GM21447 (cell line): ENCODE data around the gene MAP4K3.
A peak's percentile ranks its signal among the peaks of the same experiment; 100 is the strongest.
"Not testable (repeated sequence)": the region's sequence is repeated elsewhere in the genome, so short reads cannot be mapped to it uniquely, and the experiment has no call there.

Source experiments
- ATAC-seq: cut with Tn5 transposase; IDR thresholded peaks from one replicate; pipeline ENCODE4 v1.9.1; 2021; ENCODE audit not compliant: unreplicated experiment

MAP4K3 gene

DNA sequence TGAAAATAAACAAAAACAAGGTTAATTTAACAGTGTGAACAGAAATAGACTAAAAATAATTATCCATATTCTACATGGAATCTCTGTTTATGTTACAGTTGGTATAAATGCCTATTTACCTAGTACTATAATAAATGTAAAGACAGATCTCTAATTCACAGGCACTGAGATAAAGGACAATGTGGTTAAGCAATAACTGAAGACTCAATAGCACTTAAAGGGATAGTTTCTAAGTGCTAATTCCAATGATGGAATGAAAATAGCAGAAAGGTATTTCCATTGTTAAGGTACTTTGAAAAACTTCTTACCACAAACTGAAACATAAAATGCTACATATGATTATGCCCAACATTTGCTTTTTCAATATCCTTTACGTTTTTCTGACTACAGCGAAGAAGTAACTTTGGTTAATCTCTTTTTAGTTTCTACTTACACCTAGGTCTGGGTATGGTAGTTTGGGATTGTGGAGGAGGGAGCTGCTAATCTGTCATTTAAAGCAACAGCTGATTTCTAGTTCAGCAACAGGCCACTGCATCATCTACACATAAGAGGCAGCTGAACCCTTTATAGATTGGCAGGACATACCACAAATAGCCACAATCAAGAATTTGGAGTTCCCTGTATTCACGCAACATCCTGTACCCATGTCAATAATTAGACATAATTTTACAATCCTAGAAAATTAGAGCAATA lies 27.2 kb downstream of the MAP4K3 start:
- ATAC-seq, result no peak

DNA sequence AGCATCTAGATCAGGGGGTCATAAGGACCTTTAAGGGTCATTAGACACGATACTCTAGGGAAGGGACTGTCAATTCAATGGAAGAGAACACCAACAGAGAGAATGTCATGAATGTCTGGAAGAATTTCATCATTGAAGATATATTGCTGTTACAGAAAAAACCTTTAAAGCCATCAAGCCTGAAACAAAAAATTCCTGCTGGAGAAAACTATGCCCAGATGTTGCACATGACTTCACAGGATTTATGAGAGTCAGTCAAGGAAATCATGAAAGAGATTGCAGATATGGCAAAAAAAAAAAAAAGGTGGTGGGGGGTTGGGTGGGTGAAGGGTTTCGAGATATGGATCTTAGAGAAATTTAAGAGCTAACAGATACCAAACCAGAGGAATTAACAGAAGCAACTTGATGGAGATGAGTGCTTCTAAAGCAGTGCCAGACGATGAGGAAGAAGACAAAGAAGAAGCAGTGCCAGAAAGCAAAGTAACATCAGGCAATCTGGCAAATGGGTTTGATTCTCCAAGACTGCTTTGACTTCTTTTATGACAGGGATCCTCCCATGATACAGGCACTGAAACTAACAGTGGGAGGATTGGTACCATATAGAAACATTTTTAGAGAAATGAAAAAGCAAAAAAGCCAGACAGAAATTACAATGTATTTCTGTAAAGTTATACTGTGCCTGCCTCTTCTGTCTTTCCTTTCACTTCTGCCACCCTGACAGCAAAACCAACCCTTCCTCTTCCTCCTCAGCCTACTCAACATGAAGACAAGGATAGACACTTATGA lies 28.5 kb downstream of the MAP4K3 start:
- peak; percentile 71 for ATAC-seq

DNA sequence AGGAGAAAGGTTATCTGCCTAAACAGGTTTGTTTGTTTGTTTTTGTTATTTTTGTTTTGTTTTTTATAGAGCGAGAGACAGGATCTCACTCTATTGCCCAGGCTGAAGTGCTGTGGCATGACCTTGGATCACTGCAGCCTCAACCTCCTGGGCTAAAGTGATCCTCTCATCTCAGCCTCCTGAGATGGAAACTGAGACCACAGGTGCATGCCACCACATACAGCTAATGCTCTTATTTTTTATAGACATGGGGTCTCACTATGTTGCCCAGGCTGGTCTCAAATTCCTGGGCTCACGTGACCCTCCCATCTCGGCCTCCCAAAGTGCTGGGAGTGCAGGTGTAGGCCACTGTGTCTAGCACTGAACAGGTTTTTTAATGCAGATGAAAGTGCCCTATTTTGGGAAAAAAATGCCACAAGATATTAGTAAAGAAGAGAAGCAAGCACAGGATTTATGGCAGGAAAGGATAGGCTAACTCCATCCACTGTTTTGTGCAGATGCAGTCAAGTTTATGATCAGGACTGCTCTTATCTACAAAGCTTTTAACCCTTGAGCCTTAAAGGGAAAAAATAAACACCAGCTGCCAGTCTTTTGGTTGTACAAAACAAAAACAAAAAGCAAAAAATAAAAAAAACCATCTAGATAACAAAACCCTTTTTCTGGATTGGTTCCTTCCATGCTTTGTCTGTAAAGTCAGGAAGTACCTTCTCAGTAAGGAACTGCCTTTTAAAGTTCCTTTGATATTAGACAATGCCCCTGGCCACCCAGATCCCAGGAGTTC lies 29.4 kb downstream of the MAP4K3 start:
- ATAC-seq, result no peak

DNA sequence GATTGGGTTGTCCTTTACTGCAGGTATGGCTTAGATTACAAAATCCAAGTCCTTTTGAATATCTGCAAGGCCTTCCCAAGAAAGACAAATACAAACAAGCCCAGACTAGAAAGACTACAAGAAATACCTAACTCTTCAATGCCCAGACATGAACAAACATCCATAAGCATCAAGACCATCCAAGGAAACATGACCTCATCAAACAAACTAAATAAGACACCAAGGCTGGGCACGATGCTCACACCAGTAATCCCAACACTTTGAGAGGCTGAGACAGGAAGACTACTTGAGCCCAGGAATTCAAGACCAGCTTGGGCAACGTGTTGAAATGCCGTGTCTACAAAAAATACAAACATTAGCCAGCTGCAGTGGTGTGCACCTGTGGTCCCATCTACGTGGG lies 31.7 kb downstream of the MAP4K3 start:
- ATAC-seq, result no peak

DNA sequence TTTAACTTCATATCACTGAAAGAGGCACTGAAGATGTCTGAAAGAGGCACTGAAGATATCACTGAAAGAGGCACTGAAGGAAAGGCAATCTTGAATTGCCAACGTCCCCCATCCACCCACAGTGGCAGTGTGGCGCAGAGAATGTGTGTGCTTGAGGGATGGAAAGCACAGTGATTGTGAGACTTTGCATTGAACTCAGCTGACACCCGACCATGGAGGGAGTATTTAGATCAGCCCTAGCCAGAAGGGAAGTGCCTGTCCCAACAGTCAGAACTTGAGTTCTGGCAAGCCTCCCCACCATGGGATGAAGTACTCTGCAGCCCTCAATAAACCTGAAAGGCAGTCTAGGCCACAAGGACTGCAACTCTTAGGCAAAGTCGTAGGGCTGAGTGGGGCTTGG lies 33.8 kb downstream of the MAP4K3 start:
- ATAC-seq, result no peak

DNA sequence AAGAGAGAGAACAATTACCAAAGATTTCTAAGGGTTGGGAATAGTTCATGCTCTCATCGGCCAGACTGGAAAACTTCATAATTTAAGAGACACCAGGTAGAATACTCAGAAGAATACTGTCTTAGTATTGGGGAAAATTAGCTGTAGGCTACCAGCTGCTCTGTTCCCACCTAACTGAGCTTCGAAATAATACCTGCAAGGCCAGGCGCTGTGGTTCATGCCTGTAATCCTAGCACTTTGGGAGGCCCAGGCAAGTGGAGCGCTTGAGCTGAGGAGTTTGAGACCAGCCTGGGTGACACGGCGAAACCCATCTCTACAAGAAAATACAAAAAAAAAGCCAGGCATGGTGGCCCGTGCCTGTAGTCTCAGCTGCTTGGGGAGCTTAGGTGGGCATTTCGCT lies 35.8 kb downstream of the MAP4K3 start:
- no peak for ATAC-seq

DNA sequence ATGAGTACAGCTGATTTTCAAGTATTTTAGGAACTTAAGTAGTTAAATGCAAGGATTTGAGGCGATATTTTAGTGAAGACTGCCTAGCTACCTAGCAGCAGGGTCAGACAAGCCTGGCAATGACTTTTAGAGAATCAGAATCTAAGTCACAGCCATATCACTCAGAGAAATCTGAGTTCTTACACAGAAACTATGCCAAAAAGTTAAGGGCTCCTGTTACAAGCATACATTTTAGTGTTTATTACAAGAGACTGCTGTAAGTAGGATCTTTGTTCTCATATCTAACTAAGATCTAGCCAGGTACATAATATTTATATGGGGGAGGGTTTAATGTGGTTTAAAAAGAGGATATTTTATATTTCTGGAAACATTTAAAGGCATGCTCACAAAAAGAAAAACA lies 37.5 kb downstream of the MAP4K3 start:
- ATAC-seq, result no peak

DNA sequence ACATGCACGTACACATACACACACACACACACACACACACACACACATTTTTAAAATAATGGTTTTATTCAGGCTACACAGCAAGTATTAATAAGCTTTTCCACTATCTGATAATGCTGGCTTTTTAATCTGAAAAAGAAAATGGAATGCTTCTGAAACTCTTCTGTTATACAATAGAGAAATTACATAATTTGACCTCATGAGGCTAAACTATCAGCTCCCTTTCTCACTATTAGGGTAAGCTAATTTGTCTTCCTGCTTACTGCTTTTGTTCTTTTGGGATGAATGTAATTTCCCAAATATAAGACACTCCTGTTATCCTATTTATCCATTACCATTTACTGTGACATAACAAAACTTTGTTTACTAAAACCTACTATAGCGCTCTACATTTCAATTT lies 41.8 kb downstream of the MAP4K3 start:
- ATAC-seq, result no peak

DNA sequence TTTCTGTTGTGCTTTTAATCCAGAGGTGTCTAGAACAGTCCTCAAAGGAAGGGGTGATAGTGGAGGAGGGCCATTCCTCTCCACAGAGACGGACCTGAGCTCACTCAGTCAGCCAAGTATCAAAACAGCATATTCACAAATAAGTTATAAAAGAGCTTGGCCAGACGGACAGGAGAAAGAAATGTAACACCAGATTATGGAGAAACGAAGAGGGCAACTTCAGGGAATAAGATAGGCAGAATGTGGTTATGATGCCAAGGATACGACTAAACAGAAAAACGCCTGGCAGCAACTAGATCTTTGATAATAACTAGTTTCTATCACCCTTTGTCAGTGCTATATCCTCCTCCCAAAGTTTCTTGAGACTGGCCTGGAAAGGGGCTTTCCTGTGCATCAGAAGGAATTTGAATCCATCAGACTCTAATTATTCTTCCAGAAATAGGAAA lies 42.5 kb downstream of the MAP4K3 start:
- ATAC-seq, result no peak

DNA sequence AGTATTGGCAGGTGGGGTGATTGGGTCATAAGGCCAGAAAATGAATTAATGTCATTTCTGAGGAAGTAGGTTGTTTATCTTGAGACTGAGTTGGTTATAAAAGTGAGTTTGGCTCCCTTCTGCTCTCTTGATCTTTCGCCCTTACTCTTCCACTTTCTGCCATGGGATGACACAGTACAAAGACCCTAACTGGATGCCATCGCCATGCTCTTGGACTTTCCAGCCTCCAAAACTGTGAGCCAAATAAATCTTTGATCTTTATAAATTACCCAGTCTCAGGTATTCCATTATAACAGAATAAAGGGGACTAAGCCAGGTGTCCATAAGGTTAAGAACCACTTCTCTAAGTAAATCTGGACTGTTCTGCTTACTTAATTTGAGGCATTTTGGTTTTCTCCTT lies 44.4 kb downstream of the MAP4K3 start:
- no peak for ATAC-seq

DNA sequence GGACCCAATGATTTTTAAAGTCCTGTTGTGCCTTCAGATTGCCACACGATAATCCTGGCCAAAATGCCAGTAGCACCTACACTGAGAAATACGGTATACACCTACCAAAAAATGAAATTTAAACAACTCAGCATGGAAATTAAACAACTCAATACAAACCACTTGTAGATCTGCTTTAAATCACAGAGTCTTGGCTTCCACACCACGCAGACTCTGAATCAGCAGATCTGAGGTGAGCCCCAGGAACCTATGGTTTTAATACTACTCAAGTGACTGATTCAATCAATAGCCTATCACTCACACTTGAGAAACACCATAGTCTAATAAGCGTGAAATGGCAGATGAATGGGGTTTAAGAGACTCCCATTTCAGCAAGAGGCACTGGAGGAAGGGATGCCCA lies 46.9 kb downstream of the MAP4K3 start:
- no peak for ATAC-seq

DNA sequence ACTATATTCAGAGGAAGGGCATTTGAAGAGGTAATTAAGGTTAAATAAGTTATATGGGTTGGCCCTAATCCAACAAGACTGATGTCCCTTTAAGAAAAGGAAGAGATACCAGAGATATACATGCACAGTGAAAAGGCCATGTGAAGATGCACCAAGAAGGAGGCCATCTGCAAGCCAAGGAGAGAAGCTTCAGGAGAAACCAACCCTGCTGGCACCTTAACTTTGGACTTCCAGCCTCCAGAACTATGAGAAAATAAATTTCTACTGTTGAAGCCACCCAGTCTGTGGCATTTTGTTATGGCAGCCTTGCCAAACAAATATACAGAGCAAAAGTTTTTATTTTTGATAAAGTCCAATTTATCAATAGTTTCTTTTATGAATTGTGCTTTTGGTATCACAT lies 51.0 kb downstream of the MAP4K3 start:
- no peak for ATAC-seq

DNA sequence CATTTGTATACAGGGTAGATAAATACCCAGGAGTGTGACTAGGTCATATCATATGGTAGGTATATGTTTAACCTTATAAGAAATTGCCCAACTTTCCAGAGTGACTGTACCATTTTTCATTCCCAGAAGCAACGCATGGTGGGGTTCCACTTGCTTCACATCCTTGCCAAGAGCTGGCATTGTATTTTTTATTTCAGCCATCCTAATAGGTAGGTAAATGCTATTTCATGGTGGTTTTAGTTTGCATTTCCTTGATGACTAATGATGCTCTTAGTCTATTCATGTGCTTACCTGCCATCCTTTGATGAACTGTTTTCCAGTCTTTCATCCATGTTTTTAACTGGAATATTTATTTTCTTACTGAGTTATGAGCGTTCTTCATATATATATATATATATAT lies 51.9 kb downstream of the MAP4K3 start:
- ATAC-seq, result no peak

DNA sequence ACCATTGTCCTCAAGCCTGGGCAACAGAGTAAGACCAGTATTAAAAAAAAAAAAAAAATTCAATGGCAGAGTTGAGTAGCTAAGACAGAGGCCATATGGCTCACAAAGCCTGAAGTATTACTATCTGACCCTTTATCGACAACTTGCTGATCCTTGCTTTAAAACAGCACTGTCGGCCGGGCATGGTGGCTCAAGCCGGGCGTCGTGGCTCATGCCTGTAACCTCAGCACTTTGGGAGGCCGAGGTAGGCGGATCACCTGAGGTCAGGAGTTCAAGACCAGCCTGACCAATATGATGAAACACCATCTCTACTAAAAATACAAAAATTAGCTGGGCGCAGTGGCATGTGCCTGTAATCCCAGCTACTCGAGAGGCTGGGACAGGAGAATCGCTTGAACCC lies 53.0 kb downstream of the MAP4K3 start:
- not testable (repeated sequence) for ATAC-seq

DNA sequence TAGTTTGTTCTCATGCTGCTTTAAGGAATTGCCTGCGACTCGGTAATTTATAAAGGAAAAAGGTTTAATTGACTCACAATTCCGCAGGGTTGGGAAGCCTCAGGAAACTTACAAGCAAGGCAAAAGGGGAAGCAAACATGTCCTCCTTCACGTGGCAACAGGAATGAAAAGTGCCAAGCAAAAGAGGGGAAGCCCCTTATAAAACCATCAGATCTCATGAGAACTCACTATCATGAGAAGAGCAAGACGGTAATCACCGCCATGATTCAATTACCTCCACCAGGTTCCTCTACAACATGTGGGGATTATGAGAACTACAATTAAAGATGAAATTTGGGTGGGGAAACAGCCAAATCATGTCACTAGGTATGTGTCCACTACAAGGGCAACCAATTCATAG lies 53.9 kb downstream of the MAP4K3 start:
- ATAC-seq, result no peak

DNA sequence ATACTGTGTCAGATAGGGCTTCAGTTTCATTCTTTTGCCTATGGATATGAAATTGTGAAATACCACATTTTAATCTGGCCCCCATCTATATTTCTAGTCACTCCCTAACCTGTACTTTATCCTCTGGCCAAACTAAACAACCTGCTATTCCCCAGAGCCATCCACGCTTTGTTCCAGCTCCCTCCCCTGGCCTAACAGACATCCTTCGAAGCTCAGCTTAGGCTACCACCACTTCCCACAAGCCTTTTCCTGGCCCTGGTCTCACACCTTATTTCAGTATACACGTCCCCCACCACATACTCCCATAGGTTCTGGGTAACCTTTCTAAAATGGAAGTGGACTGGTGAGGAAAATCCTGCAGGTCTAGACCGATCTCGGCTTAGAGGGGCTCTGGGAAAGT lies 55.4 kb downstream of the MAP4K3 start:
- ATAC-seq, result no peak

DNA sequence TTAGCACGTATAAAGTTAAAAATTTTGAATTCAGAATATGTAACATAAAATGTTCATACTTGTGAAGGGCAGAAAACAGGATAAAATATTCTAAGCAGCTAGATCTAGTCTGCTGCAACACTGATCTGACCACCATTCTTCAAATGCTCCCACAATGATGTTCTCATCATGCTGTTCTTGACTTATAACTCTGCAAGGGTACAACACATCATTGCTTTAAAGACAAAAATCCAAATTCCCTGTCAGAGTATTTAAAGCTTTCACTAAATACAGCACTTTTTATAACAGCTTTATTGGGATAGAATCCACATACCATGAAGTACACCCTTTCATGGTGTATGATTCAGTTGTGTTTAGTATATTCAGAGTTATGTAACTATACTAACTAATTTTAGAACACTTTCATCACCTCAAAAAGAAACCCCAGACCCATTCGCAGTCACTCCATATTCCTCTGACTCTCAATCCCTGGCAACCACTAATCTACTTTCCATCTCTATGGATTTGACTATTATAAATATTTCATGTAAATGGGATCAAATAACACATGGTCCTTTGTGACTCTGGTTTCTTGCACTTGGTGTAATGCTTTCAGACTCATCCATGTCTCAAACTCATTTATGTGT lies 56.4 kb downstream of the MAP4K3 start:
- no peak for ATAC-seq

DNA sequence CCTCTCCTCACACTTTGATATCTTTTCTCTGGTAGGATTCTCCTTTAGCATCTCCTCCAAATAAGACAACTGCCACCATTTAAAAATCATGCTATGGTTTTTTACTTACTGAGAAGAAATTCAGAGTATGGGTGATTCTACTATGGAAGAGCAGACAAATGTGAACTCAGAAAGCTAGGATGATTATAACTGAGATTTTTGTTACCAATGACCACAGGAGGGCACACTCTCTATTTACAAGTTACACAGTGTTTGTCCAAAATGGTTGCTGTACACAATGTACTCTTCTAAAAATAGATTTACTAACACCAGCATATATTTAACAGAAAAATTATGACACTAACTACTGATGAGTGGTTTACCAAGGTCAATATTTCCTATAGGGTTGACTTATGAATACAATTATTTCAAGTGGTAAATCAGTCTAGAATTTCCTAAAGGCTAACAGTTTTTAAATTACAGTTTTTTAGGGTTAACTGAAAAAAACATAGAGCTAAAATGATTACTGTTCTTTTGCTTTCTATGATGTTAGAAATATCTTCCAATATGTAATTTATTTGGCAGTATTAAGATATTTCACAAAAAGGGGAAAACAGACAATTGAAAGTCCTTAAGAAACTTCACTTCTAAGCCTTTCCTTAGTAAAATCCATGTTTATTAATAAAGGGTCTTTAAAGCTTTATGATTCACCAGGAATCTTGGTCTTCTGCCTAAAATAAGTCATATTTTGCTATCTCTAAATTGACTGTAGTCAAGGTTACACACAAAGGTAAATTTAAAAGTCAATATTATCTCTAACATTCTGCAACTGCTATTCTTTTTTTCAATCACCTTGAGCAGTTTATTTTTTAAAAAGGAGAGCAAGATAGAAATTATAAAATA lies 57.2 kb downstream of the MAP4K3 start:
- peak; percentile 68 for ATAC-seq

DNA sequence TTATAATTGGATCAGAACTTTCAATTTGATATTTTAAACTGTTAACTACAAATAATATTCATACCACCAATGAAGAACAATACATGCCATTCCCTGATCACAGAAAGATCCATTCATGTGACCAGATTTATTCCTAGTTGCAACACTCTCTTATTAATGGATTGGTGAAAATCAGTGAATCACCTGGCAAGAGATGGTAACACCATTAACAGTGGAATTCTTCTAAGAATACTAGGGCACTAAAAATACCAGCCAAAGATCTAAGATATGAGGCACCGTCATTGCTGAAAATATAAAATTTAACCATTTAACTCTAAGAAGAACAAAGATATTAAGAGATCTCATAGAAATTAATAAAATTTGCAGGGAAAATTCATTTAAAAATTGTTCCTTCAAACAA lies 58.1 kb downstream of the MAP4K3 start:
- ATAC-seq, result no peak

DNA sequence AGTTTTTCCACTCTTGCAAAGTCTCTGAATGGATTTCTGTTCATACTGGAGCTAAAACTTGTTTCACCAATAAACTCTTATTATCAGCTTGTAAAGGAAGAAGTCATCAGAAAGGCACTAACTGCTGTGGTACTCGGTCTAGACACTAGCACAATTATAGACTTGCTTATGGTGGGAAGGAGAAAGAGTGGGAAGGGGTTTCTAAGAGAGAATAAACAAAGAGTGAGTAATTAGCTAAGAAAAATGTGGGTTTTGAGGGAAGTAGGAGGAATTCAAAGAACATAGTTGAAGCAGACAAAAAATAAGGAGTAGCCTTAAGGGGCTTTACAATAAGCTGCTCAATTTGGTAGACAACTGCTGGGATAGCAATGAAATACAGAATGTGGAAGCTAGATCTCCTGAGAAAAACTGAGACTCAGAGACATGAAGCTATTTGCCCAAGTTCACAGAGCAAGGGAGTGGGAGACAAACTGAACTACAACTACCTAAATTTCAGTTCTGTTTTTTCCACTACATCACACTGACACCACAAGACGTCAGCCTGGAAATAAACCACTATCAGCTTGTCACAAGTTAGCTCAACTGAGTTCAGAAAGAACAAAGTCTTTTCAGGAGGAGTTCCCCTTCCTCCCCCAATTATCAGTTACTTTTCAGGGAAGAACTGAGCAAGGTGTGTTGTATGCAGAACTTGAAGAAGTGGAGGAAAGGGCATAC lies 59.7 kb downstream of the MAP4K3 start:
- ATAC-seq, result peak; percentile 87
